ENCODE results near the gene POTEM.
"Not testable (repeated sequence)": the region's sequence is repeated elsewhere in the genome, so short reads cannot be mapped to it uniquely, and the experiment has no call there.

The POTEM gene

GRCh38 chr14:19038060-19038664 is 70.9 kb downstream of the POTEM start:
- not testable (repeated sequence) for DNase-seq (ENCODE audit: low read depth)

GRCh38 chr14:19038785-19039184 is 71.6 kb downstream of the POTEM start:
- not testable (repeated sequence) for DNase-seq (ENCODE audit: low read depth)

- DNase-seq (ENCODE audit: low read depth): not testable (repeated sequence)
Measured at GRCh38 chr14:19043384-19043783, 76.2 kb downstream of the POTEM start.

All from fibroblast of the conjunctiva (primary cell).